ENCODE data around the gene ITGB2. TPM values are rescaled to one million over a fixed set of nuclear protein-coding genes. Genes with fewer than 3 reads are reported as not detected.
"Not testable (repeated sequence)": the region's sequence is repeated elsewhere in the genome, so short reads cannot be mapped to it uniquely, and the experiment has no call there.

Gene ITGB2
- total RNA-seq, 4 donors from 2014 or later: 20.2 to 46.8 (median 21.0) TPM

- intact Hi-C loops (cut with DNase I; ENCODE audit: low total_unique reads): no loop called here
- no peaks in the 10 kb centered on the region for H3K36me3 ChIP-seq
- H3K27ac ChIP-seq: no peak overlapping the region
- TF ChIP-seq, protein P1, sequence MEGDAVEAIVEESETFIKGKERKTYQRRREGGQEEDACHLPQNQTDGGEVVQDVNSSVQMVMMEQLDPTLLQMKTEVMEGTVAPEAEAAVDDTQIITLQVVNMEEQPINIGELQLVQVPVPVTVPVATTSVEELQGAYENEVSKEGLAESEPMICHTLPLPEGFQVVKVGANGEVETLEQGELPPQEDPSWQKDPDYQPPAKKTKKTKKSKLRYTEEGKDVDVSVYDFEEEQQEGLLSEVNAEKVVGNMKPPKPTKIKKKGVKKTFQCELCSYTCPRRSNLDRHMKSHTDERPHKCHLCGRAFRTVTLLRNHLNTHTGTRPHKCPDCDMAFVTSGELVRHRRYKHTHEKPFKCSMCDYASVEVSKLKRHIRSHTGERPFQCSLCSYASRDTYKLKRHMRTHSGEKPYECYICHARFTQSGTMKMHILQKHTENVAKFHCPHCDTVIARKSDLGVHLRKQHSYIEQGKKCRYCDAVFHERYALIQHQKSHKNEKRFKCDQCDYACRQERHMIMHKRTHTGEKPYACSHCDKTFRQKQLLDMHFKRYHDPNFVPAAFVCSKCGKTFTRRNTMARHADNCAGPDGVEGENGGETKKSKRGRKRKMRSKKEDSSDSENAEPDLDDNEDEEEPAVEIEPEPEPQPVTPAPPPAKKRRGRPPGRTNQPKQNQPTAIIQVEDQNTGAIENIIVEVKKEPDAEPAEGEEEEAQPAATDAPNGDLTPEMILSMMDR (IDR thresholded peaks at IDR 0.05): no peak
- no peak for TF ChIP-seq POLR2A (IDR thresholded peaks at IDR 0.05)
- no peak overlapping the region for H3K4me3 ChIP-seq
- no peaks in the 10 kb centered on the region for H3K4me1 ChIP-seq
- no peaks in the 10 kb centered on the region for H3K27me3 ChIP-seq
- DNase-seq: no peak
- no peaks in the 10 kb centered on the region for H3K9me3 ChIP-seq
These were observed 35.1 kb downstream of the ITGB2 start for GRCh38 chr21:44885615-44886014.

GRCh38 chr21:44884097-44884496 lies 36.6 kb downstream of the ITGB2 start:
- TF ChIP-seq, protein P1 (IDR thresholded peaks at IDR 0.05): no peak
- no peak for TF ChIP-seq POLR2A (IDR thresholded peaks at IDR 0.05)
- intact Hi-C loops (cut with DNase I; ENCODE audit: low total_unique reads): no loop called here

GRCh38 chr21:44883250-44883649 lies 37.4 kb downstream of the ITGB2 start:
- Histone ChIP-seq H3K9me3 (no peaks in the 10 kb centered on the region), H3K27ac (no peak overlapping the region), H3K27me3 (no peaks in the 10 kb centered on the region), H3K4me3 (no peak overlapping the region), H3K36me3 (no peaks in the 10 kb centered on the region), H3K4me1 (no peaks in the 10 kb centered on the region)
- intact Hi-C loops (cut with DNase I; ENCODE audit: low total_unique reads): no loop called here
- no peak for DNase-seq
- TF ChIP-seq, protein P1 (IDR thresholded peaks at IDR 0.05): no peak
- TF ChIP-seq POLR2A (IDR thresholded peaks at IDR 0.05): no peak

More at GRCh38 chr21:44884097-44884496, 36.6 kb downstream of the ITGB2 start:
- no peaks in the 10 kb centered on the region for H3K9me3 ChIP-seq
- DNase-seq: no peak
- H3K27ac ChIP-seq: no peak overlapping the region
- H3K27me3 ChIP-seq: no peaks in the 10 kb centered on the region
- H3K4me3 ChIP-seq: no peak overlapping the region
- no peaks in the 10 kb centered on the region for H3K4me1 ChIP-seq
- H3K36me3 ChIP-seq: no peaks in the 10 kb centered on the region

DNA sequence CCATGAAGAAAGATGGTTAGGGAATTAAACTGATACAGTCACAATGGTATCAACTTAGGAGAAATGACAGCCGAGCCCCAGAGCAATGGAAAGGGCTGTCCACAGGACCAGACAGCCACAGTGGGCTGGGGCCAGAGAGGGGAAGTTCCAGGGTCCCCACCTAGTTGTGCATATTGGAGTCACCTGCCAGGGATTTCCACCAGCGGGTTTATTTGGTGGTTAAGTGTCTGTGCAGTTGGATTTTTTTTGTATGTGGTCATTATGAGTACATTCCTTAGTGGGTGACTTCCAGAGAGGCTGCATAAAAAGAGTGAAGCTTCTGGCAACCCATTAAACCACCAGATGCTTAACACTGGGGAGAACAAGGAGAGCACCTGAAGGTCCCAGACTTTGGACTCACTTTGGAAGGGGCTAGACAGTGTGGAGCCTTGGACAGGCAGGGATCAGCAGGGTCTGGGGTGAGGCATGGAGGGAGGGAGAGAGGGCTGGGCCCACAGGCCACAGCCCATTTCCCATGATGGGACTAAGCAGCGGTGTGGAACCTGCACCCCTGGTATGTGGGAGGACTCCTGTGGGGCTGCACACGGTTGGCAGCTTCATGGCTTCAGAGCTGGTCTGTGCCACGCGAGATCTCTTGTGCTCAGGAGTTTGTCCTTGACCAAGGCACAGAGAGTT lies 39.4 kb downstream of the ITGB2 start:
- Histone ChIP-seq H3K9me3 (no peaks in the 10 kb centered on the region), H3K36me3 (no peaks in the 10 kb centered on the region), H3K4me3 (no peak overlapping the region), H3K27ac (peak overlapping the region in 1 of 2 donors; percentile 25), H3K4me1 (no peaks in the 10 kb centered on the region), H3K27me3 (no peaks in the 10 kb centered on the region)
- no peak for TF ChIP-seq POLR2A (IDR thresholded peaks at IDR 0.05)
- TF ChIP-seq, protein P1 (IDR thresholded peaks at IDR 0.05): no peak
- DNase-seq: no peak
- intact Hi-C loops (cut with DNase I; ENCODE audit: low total_unique reads): no loop called here

GRCh38 chr21:44880405-44881197 lies 40.1 kb downstream of the ITGB2 start:
- H3K27me3 ChIP-seq: no peaks in the 10 kb centered on the region
- TF ChIP-seq POLR2A (IDR thresholded peaks at IDR 0.05): no peak
- TF ChIP-seq, protein P1 (IDR thresholded peaks at IDR 0.05): no peak
- H3K36me3 ChIP-seq: no peaks in the 10 kb centered on the region
- no peak overlapping the region for H3K4me3 ChIP-seq
- peak overlapping the region in 1 of 2 donors; percentile 25 for H3K27ac ChIP-seq
- H3K9me3 ChIP-seq: no peaks in the 10 kb centered on the region
- intact Hi-C loops (cut with DNase I; ENCODE audit: low total_unique reads): no loop called here
- no peaks in the 10 kb centered on the region for H3K4me1 ChIP-seq
- no peak for DNase-seq

- H3K36me3 ChIP-seq; H3K27me3 ChIP-seq; DNase-seq; H3K4me1 ChIP-seq; intact Hi-C loops (cut with DNase I; ENCODE audit: low total_unique reads); H3K27ac ChIP-seq; H3K9me3 ChIP-seq; H3K4me3 ChIP-seq: not testable (repeated sequence)
These were observed 41.5 kb downstream of the ITGB2 start for GRCh38 chr21:44879238-44879637.
